LNCaP clone FGC (cell line): ENCODE data around the gene PHACTR3.

Source experiments
- DNase-seq: peaks from one replicate; pipeline ENCODE4 v3.0.0-alpha.2; 2011; ENCODE audit warnings: low read depth
- H3K4me3 ChIP-seq: 2 replicates; pipeline ENCODE4 v1.5.1; 2011; ENCODE audit warnings: mild to moderate bottlenecking, low read depth, low read length, control low read depth
- CTCF ChIP-seq: IDR thresholded peaks from 2 replicates; pipeline ENCODE4 v1.5.1; 2012; ENCODE audit warnings: mild to moderate bottlenecking; ENCODE audit not compliant: control insufficient read depth, insufficient read depth; ENCODE audit errors: extremely low read depth

The PHACTR3 gene

GRCh38 chr20:59742351-59743095 is 138.2 kb downstream of the PHACTR3 start:
- no peak for TF ChIP-seq CTCF
- DNase-seq, result no peak
- H3K4me3 ChIP-seq, result no peak overlapping the region

- DNase-seq, result no peak
Measured at GRCh38 chr20:59743308-59743707, 139.0 kb downstream of the PHACTR3 start.

GRCh38 chr20:59743767-59744485 is 139.6 kb downstream of the PHACTR3 start:
- TF ChIP-seq CTCF, result peak; percentile 49
- no peak for DNase-seq
- no peak overlapping the region for H3K4me3 ChIP-seq

More at GRCh38 chr20:59743308-59743707, 139.0 kb downstream of the PHACTR3 start:
- no peak for TF ChIP-seq CTCF
- H3K4me3 ChIP-seq, result no peak overlapping the region

- H3K4me3 ChIP-seq, result no peak overlapping the region
- no peak for DNase-seq
- TF ChIP-seq CTCF, result no peak
Measured at GRCh38 chr20:59744756-59745155, 140.4 kb downstream of the PHACTR3 start.

GRCh38 chr20:59745201-59745600 is 140.9 kb downstream of the PHACTR3 start:
- no peak for DNase-seq
- H3K4me3 ChIP-seq, result no peak overlapping the region
- TF ChIP-seq CTCF, result no peak

GRCh38 chr20:59745716-59746115 is 141.4 kb downstream of the PHACTR3 start:
- DNase-seq, result no peak
- H3K4me3 ChIP-seq, result no peak overlapping the region
- no peak for TF ChIP-seq CTCF
